GM18951 (cell line): ENCODE data around the gene NOC2L.

ENCODE experiments used
- POLR2A ChIP-seq: IDR thresholded peaks from 4 replicates; pipeline ENCODE4 v1.6.1; 2011; ENCODE audit warnings: mild to moderate bottlenecking; ENCODE audit not compliant: insufficient read length, insufficient read depth; ENCODE audit errors: extremely low read depth
- in situ Hi-C: fragments of 300-500 bp; cut with MboI; formaldehyde crosslinking; loops from one replicate; pipeline ENCODE4 v1.12.0; 2022; ENCODE audit warnings: low sequenced_read_pairs, mixed read lengths, inconsistent platforms; ENCODE audit not compliant: unreplicated experiment

The NOC2L gene

GRCh38 chr1:937521-937920 lies 21.5 kb downstream of the NOC2L start:
- no peak for TF ChIP-seq POLR2A
- in situ Hi-C loops = no loop called here

- in situ Hi-C loops = no loop called here
- TF ChIP-seq POLR2A = no peak
Observed at GRCh38 chr1:936348-937264, 22.4 kb downstream of the NOC2L start.

- no peak for TF ChIP-seq POLR2A
- in situ Hi-C loops = no loop called here
Observed at GRCh38 chr1:935751-936231, 23.3 kb downstream of the NOC2L start.

- no peak for TF ChIP-seq POLR2A
- in situ Hi-C loops = no loop called here
Observed at GRCh38 chr1:934991-935750, 23.9 kb downstream of the NOC2L start.

- in situ Hi-C loops = no loop called here
Observed at GRCh38 chr1:933603-933940, 25.5 kb downstream of the NOC2L start.

GRCh38 chr1:932776-933602 lies 26.1 kb downstream of the NOC2L start:
- in situ Hi-C loops = no loop called here
- TF ChIP-seq POLR2A = no peak

More at GRCh38 chr1:933603-933940, 25.5 kb downstream of the NOC2L start:
- TF ChIP-seq POLR2A = no peak

GRCh38 chr1:932173-932510 lies 26.9 kb downstream of the NOC2L start:
- in situ Hi-C loops = no loop called here
- TF ChIP-seq POLR2A = no peak

- TF ChIP-seq POLR2A = no peak
- in situ Hi-C loops = no loop called here
Observed at GRCh38 chr1:931380-932172, 27.5 kb downstream of the NOC2L start.

GRCh38 chr1:930633-931138 lies 28.4 kb downstream of the NOC2L start:
- in situ Hi-C loops = no loop called here
- no peak for TF ChIP-seq POLR2A

GRCh38 chr1:929712-930632 lies 29.1 kb downstream of the NOC2L start:
- TF ChIP-seq POLR2A = no peak
- in situ Hi-C loops = no loop called here
